A549 (cell line): ENCODE results near the gene CHN1. TPM values are rescaled to one million over a fixed set of nuclear protein-coding genes. Genes with fewer than 3 reads are reported as not detected.

Experiments used
- ATAC-seq, 2 experiments: fragments of 200-7000 bp in 1 of 2; fragments of >200 bp in 1 of 2; cut with Nextera tagmentation in 1 of 2; cut with Tn5 transposase in 1 of 2; 3 replicates each; pipeline versions ENCODE4 v1.8.0 to v1.9.1; 2018 to 2020; ENCODE audit warnings: mild to moderate bottlenecking in 1 of 2, moderate library complexity in 1 of 2
- CTCF ChIA-PET: fragments of 300-600 bp; sonication (Branson Sonifier 250); formaldehyde crosslinking; extraction: SDS; loops from one replicate; lab custom pipeline; 2021; ENCODE audit warnings: antibody characterized with exemption, inconsistent platforms; lab: Yijun Ruan, JAX
- POLR2A ChIA-PET: fragments of 350-600 bp; formaldehyde crosslinking; extraction: SDS; loops from one replicate; lab custom pipeline; 2021; ENCODE audit warnings: antibody characterized with exemption, inconsistent platforms; lab: Yijun Ruan, JAX
- DNase-seq, 2 experiments: peaks; one replicate each; pipeline versions ENCODE4 v3.0.0 to v3.0.0-alpha.2; 2011 to 2016; ENCODE audit warnings: low read depth in 1 of 2, low spot score in 1 of 2
- FAIRE-seq: peaks from 2 replicates; lab custom pipeline; 2011; peaks lifted over from hg19 to GRCh38; lab: Jason Lieb, UNC
- H3K27ac ChIP-seq, 2 experiments: fragments of >200 bp; sonication (Bioruptor Twin); formaldehyde crosslinking; 3 replicates each; pipeline ENCODE4 v1.5.1; 2016 to 2017
- H3K4me1 ChIP-seq: fragments of >200 bp; sonication (Bioruptor Twin); formaldehyde crosslinking; 3 replicates; pipeline ENCODE4 v1.6.1; 2016
- H3K4me2 ChIP-seq: fragments of >200 bp; sonication (Bioruptor Twin); formaldehyde crosslinking; 3 replicates; pipeline ENCODE4 v1.6.1; 2016
- H3K4me3 ChIP-seq: fragments of >200 bp; sonication (Bioruptor Twin); formaldehyde crosslinking; 3 replicates; pipeline ENCODE4 v1.5.1; 2016
- H3K9me3 ChIP-seq: fragments of >200 bp; sonication (Bioruptor Twin); formaldehyde crosslinking; 3 replicates; pipeline ENCODE4 v1.6.1; 2016
- CBX2 ChIP-seq: fragments of 200-600 bp; sonication (generic); IDR thresholded peaks from 2 replicates; pipeline ENCODE4 v1.6.1; 2016; ENCODE audit warnings: low read depth, mild to moderate bottlenecking, borderline replicate concordance
- CBX8 ChIP-seq: fragments of 200-600 bp; sonication (generic); IDR thresholded peaks from 2 replicates; pipeline ENCODE4 v1.6.1; 2016
- CHD2 ChIP-seq: fragments of 150-350 bp; IDR thresholded peaks from 2 replicates; pipeline ENCODE4 v1.6.1; 2014; ENCODE audit warnings: low read length; ENCODE audit not compliant: partially characterized antibody
- EP300 ChIP-seq, 2 experiments: fragments of >200 bp; sonication (Bioruptor Twin); formaldehyde crosslinking; IDR thresholded peaks; 2 replicates in 1 of 2; 3 replicates in 1 of 2; pipeline ENCODE4 v1.6.1; 2016 to 2017
- ESRRA ChIP-seq: fragments of 150-350 bp; IDR thresholded peaks from 2 replicates; pipeline ENCODE4 v1.6.1; 2014; ENCODE audit warnings: mild to moderate bottlenecking, low read length, borderline replicate concordance
- FOXS1 ChIP-seq: fragments of 250-450 bp; sonication (Bioruptor Pico); IDR thresholded peaks from 2 replicates; pipeline ENCODE4 v1.5.0; 2020; ENCODE audit warnings: mild to moderate bottlenecking, moderate library complexity
- GATA3 ChIP-seq: IDR thresholded peaks from 2 replicates; pipeline ENCODE4 v1.6.1; 2012; ENCODE audit warnings: borderline replicate concordance
- HEYL ChIP-seq: fragments of 250-450 bp; sonication (Bioruptor Pico); IDR thresholded peaks from 2 replicates; pipeline ENCODE4 v1.8.0; 2021; ENCODE audit warnings: mild to moderate bottlenecking, moderate library complexity
- HOXB13 ChIP-seq: fragments of 250-450 bp; sonication (Bioruptor Pico); IDR thresholded peaks from 2 replicates; pipeline ENCODE4 v1.5.0; 2020; ENCODE audit warnings: low read depth, mild to moderate bottlenecking, moderate library complexity
- MAFK ChIP-seq: fragments of 450-650 bp; IDR thresholded peaks from 2 replicates; pipeline ENCODE4 v1.6.1; 2014; ENCODE audit not compliant: partially characterized antibody
- PHF8 ChIP-seq: fragments of 200-600 bp; sonication (generic); IDR thresholded peaks from 2 replicates; pipeline ENCODE4 v1.6.1; 2016; ENCODE audit warnings: low read depth, mild to moderate bottlenecking, antibody characterized with exemption, moderate library complexity, borderline replicate concordance
- RARB ChIP-seq: fragments of 250-450 bp; sonication (Bioruptor Pico); IDR thresholded peaks from 2 replicates; pipeline ENCODE4 v1.8.0; 2021; ENCODE audit warnings: mild to moderate bottlenecking, moderate library complexity
- TFCP2L1 ChIP-seq: fragments of 250-450 bp; sonication (Bioruptor Pico); IDR thresholded peaks from 2 replicates; pipeline ENCODE4 v1.5.0; 2021; ENCODE audit warnings: mild to moderate bottlenecking
- TP53 ChIP-seq: fragments of 250-450 bp; sonication (Bioruptor Pico); IDR thresholded peaks from 2 replicates; pipeline ENCODE4 v1.5.0; 2021; ENCODE audit warnings: mild to moderate bottlenecking, moderate library complexity
- ZFP36 ChIP-seq: fragments of 450-650 bp; IDR thresholded peaks from 2 replicates; pipeline ENCODE4 v1.6.1; 2014; ENCODE audit warnings: borderline replicate concordance; ENCODE audit not compliant: partially characterized antibody
- ZSCAN20 ChIP-seq: fragments of 250-450 bp; sonication (Bioruptor Pico); IDR thresholded peaks from 2 replicates; pipeline ENCODE4 v1.8.0; 2022; ENCODE audit warnings: mild to moderate bottlenecking, moderate library complexity
- WGBS: methylation state at CpG from one replicate; pipeline ENCODE4 v1.1.6; 2017; ENCODE audit errors: missing lambda C conversion rate; 5-methylcytosine and 5-hydroxymethylcytosine counted together
- polyA plus RNA-seq, 4 experiments: library from polyadenylated mRNA; depleted of rRNA in 3 of 4; stranded (reverse); fragments of >200 nt; fragmentation: RNase III in 1 of 4; extraction: RNeasy Plus Mini Kit Qiagen cat#74134 plus additional on column Dnase treatment in 1 of 4; gene quantifications; 2 replicates in 3 of 4; 3 replicates in 1 of 4; pipeline ENCODE4 v1.2.3, GENCODE V29; 2011 to 2017
- TF ChIP-seq, protein P1 (sequence below): fragments of 150-350 bp; IDR thresholded peaks from 2 replicates; pipeline ENCODE4 v1.6.1; 2014; ENCODE audit warnings: low read depth, mild to moderate bottlenecking, low read length
- TF ChIP-seq, protein P2 (sequence below): fragments of >200 bp; sonication (Bioruptor Twin); formaldehyde crosslinking; IDR thresholded peaks from 3 replicates; pipeline ENCODE4 v1.6.1; 2016
- TF ChIP-seq, protein P3 (sequence below): fragments of 450-650 bp; IDR thresholded peaks from 2 replicates; pipeline ENCODE4 v1.6.1; 2014; ENCODE audit warnings: antibody characterized with exemption

Gene CHN1
- polyA plus RNA-seq, 2 of the 4 experiments (the other 2 are of a cell fraction): 20.9 to 46.6 TPM

DNA sequence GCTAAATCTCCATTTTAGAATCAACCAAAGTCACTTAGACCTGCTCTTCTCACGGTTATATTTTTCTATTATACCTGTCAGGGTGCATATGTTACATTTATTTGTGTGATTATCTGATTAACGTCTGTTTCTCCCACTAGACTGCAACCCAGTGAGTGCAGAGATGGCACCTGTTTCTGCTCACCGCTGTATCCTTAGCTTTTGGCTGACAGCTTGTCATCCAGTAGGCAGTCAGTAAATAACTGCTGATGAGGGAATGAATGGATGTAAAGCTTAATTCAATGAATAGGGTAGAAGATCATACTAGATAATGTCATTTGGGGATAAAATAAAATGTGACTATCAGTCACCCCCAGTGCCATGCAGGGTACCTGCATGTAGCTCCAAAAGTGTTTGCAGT is 234.0 kb downstream of the CHN1 start:
- Histone ChIP-seq H3K4me2 (no peak overlapping the region), H3K4me3 (no peak overlapping the region), H3K9me3 (no peaks in the 10 kb centered on the region), H3K4me1 (peaks cover 7% of the 10 kb centered on the region), H3K27ac (no peak overlapping the region)
- DNase-seq (no peak), FAIRE-seq (no peak), ATAC-seq (peak; percentile 20 to 49; a peak in 4 of 6 replicates)
- 34% methylated on average over 3 of the region's 3 CpGs for WGBS
- ChIA-PET POLR2A (interaction anchor here (0.6 to 1.9 kb wide), 3 partner anchors 201 to 427 kb away, joined by 3 to 6 read pairs (median 6); no protein-coding TSS in a partner anchor), CTCF (interaction anchor here (0.6 to 10.8 kb wide), 60 partner anchors 9 to 1326 kb away, joined by 3 to 274 read pairs (median 5); partner anchors contain the start of gene CHN1)
- TF ChIP-seq, protein P1, sequence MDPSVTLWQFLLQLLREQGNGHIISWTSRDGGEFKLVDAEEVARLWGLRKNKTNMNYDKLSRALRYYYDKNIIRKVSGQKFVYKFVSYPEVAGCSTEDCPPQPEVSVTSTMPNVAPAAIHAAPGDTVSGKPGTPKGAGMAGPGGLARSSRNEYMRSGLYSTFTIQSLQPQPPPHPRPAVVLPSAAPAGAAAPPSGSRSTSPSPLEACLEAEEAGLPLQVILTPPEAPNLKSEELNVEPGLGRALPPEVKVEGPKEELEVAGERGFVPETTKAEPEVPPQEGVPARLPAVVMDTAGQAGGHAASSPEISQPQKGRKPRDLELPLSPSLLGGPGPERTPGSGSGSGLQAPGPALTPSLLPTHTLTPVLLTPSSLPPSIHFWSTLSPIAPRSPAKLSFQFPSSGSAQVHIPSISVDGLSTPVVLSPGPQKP: no peak

DNA sequence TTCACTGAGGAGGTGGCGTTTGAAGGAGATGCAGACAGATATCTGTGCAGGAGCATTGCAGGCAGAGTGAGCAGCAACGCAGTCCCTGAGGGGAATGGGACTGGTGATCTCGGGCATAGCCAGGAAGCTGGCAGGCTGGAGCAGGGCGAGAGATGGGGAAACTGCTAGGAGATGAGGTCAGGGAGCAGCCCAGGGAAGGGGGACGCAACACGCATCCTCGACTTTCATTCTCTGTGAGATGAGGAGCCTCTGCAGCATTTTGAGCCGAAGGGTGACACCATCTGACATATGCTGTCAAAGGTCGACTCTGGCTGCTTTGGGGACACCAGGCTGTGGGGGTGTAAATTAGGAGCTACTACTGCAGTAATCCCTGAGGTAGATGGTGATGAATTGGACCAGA is 236.6 kb downstream of the CHN1 start:
- H3K4me1 ChIP-seq: peaks cover 11% of the 10 kb centered on the region
- POLR2A ChIA-PET: no interaction called here
- no peak for FAIRE-seq
- H3K9me3 ChIP-seq: no peaks in the 10 kb centered on the region
- no peak for TF ChIP-seq TP53 (CRISPR knock-in tag)
- TF ChIP-seq EP300 (IDR thresholded peaks at IDR 0.05): no peak
- TF ChIP-seq RARB (CRISPR knock-in tag): no peak
- TF ChIP-seq GATA3: no peak
- no peak for TF ChIP-seq HEYL
- TF ChIP-seq CBX2: no peak
- no peak for TF ChIP-seq CHD2
- no peak overlapping the region for H3K4me3 ChIP-seq
- ATAC-seq: no peak
- WGBS: 67% methylated on average over 8 of the region's 9 CpGs
- no peak for DNase-seq
- no peak overlapping the region for H3K4me2 ChIP-seq
- no peak overlapping the region for H3K27ac ChIP-seq
- CTCF ChIA-PET: interaction anchor here (3.6 to 10.8 kb wide), 2 partner anchors 22 to 220 kb away, joined by 26 to 274 read pairs; no protein-coding TSS in a partner anchor

DNA sequence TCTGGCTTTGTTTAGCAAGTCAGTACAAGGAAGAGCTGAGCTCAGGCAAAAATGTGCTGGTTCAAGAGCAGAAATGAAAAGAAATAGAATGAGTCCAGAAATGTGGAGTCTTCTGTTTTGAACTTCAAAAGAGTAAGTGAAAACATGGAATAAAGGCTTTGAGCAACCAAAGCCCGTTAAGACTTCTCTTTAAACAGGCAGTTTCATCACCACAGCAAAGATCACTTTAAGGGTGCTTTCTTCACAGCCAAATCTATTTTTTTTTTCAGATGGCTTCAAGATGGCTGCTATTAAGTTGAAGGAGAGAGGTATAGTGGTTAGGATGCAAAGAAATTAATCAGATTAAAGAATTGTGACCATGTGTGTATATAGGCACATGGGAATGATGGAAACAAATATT is 238.9 kb downstream of the CHN1 start:
- 57% methylated on average over 1 of the region's 1 CpG for WGBS

DNA sequence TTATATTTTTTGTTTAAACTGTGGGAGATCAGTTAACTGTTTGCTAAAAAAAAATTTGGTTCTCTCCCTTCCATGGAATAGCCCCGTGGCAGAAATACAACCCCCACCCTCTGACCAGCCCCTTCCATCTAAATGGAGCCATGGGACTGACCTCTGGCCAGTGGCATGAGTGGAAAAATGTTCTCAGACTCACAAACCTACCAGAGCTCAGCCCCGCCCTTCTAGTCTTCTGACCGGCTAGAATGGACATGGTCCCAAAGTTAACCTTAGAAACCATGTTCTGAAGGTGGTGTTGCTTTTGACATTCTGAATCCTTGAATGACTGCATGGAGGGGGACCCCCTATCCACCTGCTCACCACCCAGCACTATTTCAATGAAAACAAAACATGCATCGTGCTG is 239.6 kb downstream of the CHN1 start:
- Histone ChIP-seq H3K4me2 (no peak overlapping the region), H3K4me1 (peaks cover 10% of the 10 kb centered on the region; the same call in 1 of the 3 replicates), H3K27ac (no peak overlapping the region)
- ATAC-seq: no peak
- no peak for DNase-seq
- POLR2A ChIA-PET: no interaction called here
- TF ChIP-seq, protein P2, sequence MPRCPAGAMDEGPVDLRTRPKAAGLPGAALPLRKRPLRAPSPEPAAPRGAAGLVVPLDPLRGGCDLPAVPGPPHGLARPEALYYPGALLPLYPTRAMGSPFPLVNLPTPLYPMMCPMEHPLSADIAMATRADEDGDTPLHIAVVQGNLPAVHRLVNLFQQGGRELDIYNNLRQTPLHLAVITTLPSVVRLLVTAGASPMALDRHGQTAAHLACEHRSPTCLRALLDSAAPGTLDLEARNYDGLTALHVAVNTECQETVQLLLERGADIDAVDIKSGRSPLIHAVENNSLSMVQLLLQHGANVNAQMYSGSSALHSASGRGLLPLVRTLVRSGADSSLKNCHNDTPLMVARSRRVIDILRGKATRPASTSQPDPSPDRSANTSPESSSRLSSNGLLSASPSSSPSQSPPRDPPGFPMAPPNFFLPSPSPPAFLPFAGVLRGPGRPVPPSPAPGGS: no peak
- TF ChIP-seq ZFP36 (no peak), EP300 (IDR thresholded peaks at IDR 0.05) (no peak), CBX8 (no peak), PHF8 (no peak), HOXB13 (CRISPR knock-in tag) (no peak)
- TF ChIP-seq, protein P3, sequence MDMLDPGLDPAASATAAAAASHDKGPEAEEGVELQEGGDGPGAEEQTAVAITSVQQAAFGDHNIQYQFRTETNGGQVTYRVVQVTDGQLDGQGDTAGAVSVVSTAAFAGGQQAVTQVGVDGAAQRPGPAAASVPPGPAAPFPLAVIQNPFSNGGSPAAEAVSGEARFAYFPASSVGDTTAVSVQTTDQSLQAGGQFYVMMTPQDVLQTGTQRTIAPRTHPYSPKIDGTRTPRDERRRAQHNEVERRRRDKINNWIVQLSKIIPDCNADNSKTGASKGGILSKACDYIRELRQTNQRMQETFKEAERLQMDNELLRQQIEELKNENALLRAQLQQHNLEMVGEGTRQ: no peak
- TF ChIP-seq, all 56 proteins: peak for 0
- Histone ChIP-seq H3K9me3 (no peaks in the 10 kb centered on the region), H3K4me3 (no peak overlapping the region)
- FAIRE-seq: no peak
- 57% methylated on average over 4 of the region's 4 CpGs for WGBS
- CTCF ChIA-PET: interaction anchor here (1.0 to 7.3 kb wide), 7 partner anchors 10 to 240 kb away, joined by 3 to 68 read pairs (median 6); partner anchors contain the start of gene CHN1

More for the DNA sequence above, 238.9 kb downstream of the CHN1 start:
- no peak overlapping the region for H3K27ac ChIP-seq
- POLR2A ChIA-PET: no interaction called here
- TF ChIP-seq TFCP2L1 (CRISPR knock-in tag) (no peak), MAFK (no peak), ZFP36 (no peak), ESRRA (no peak), ZSCAN20 (CRISPR knock-in tag) (no peak), FOXS1 (no peak), CBX8 (no peak)
- CTCF ChIA-PET: interaction anchor here (1.0 to 7.3 kb wide), 4 partner anchors 11 to 220 kb away, joined by 3 to 68 read pairs (median 4); no protein-coding TSS in a partner anchor
- ATAC-seq (no peak), FAIRE-seq (no peak), DNase-seq (no peak)
- no peaks in the 10 kb centered on the region for H3K9me3 ChIP-seq
- peaks cover 10% of the 10 kb centered on the region; the same call in 1 of the 3 replicates for H3K4me1 ChIP-seq
- H3K4me2 ChIP-seq: no peak overlapping the region
- no peak overlapping the region for H3K4me3 ChIP-seq
